SK-N-SH (cell line): Measurements from ENCODE around the gene FAM120B. TPM values are rescaled to one million over a fixed set of nuclear protein-coding genes. Genes with fewer than 3 reads are reported as not detected.

ENCODE experiments used
- CTCF ChIA-PET: fragments of 300-600, 350-600 bp; formaldehyde crosslinking; extraction: SDS; loops from one replicate; lab custom pipeline; 2021; lab: Yijun Ruan, JAX
- POLR2A ChIA-PET: fragments of 350-600 bp; sonication (Branson Sonifier 250); formaldehyde crosslinking; extraction: SDS; loops from one replicate; lab custom pipeline; 2020; ENCODE audit warnings: antibody characterized with exemption, inconsistent platforms; lab: Yijun Ruan, JAX
- DNase-seq: peaks from one replicate; pipeline ENCODE4 v3.0.0; 2012
- H2AFZ ChIP-seq: fragments of 200-600 bp; sonication (generic); 2 replicates; pipeline ENCODE4 v1.8.1; 2016; ENCODE audit warnings: antibody characterized with exemption, mild to moderate bottlenecking, low read depth
- H3F3A ChIP-seq: fragments of 200-600 bp; sonication (generic); replicated peaks from 2 replicates; pipeline ENCODE3; 2016; ENCODE audit warnings: antibody characterized with exemption, mild to moderate bottlenecking; ENCODE audit not compliant: insufficient read depth
- H3K27ac ChIP-seq, 2 experiments: fragments of 200-500 bp in 1 of 2; fragments of 200-600 bp in 1 of 2; sonication (Bioruptor generic) in 1 of 2; sonication (generic), shearing (Covaris generic) in 1 of 2; 2 replicates each; pipeline versions ENCODE4 v1.5.1 to v1.6.1; 2014 to 2016; ENCODE audit warnings: low read depth in 2 of 2, inconsistent platforms in 1 of 2, low read length in 1 of 2, mild to moderate bottlenecking in 1 of 2, mixed read lengths in 1 of 2
- H3K27me3 ChIP-seq: fragments of 200-600 bp; sonication (generic), shearing (Covaris generic); 2 replicates; pipeline ENCODE4 v1.6.1; 2016; ENCODE audit warnings: mixed run types; ENCODE audit not compliant: insufficient read depth
- H3K36me3 ChIP-seq, 2 experiments: fragments of 200-500 bp in 1 of 2; fragments of 200-600 bp in 1 of 2; sonication (Bioruptor generic) in 1 of 2; sonication (generic) in 1 of 2; replicated peaks in 1 of 2; 2 replicates each; pipeline versions ENCODE3 to v1.5.1; 2014 to 2016; ENCODE audit warnings: low read length in 1 of 2, mild to moderate bottlenecking in 1 of 2; ENCODE audit not compliant: insufficient read depth in 2 of 2, control insufficient read depth in 1 of 2
- H3K4me1 ChIP-seq, 2 experiments: fragments of 200-500 bp in 1 of 2; fragments of 200-600 bp in 1 of 2; sonication (Bioruptor generic) in 1 of 2; sonication (generic), shearing (Covaris generic) in 1 of 2; 2 replicates each; pipeline versions ENCODE4 v1.5.1 to v1.6.1; 2014 to 2016; ENCODE audit warnings: low read depth in 1 of 2, low read length in 1 of 2, mixed run types in 1 of 2; ENCODE audit not compliant: insufficient read depth in 2 of 2, control insufficient read depth in 1 of 2
- H3K4me2 ChIP-seq: fragments of 200-600 bp; sonication (generic), shearing (Covaris generic); 2 replicates; pipeline ENCODE4 v1.6.1; 2017; ENCODE audit warnings: mixed run types
- H3K4me3 ChIP-seq, 2 experiments: fragments of 200-500 bp in 1 of 2; fragments of 200-600 bp in 1 of 2; sonication (Bioruptor generic) in 1 of 2; sonication (generic), shearing (Covaris generic) in 1 of 2; 2 replicates each; pipeline versions ENCODE4 v1.5.1 to v1.8.1; 2014 to 2016; ENCODE audit warnings: low read depth in 2 of 2, inconsistent platforms in 1 of 2, low read length in 1 of 2, mild to moderate bottlenecking in 1 of 2, mixed read lengths in 1 of 2, moderate library complexity in 1 of 2
- H3K79me2 ChIP-seq: fragments of 200-600 bp; sonication (generic); 2 replicates; pipeline ENCODE4 v1.8.1; 2017; ENCODE audit warnings: mild to moderate bottlenecking; ENCODE audit not compliant: insufficient read depth
- H3K9ac ChIP-seq: fragments of 200-600 bp; sonication (generic); 2 replicates; pipeline ENCODE4 v1.6.1; 2017; ENCODE audit warnings: mixed run types
- H3K9me2 ChIP-seq: fragments of 200-600 bp; sonication (generic); 2 replicates; pipeline ENCODE4 v1.6.1; 2017; ENCODE audit warnings: mixed run types
- H3K9me3 ChIP-seq: fragments of 200-600 bp; sonication (generic); 2 replicates; pipeline ENCODE4 v1.6.1; 2017; ENCODE audit warnings: mixed run types, mild to moderate bottlenecking, moderate library complexity
- H4K20me1 ChIP-seq: fragments of 200-600 bp; sonication (generic); 2 replicates; pipeline ENCODE4 v1.6.1; 2017; ENCODE audit warnings: mild to moderate bottlenecking, mixed run types; ENCODE audit not compliant: insufficient read depth
- CHD2 ChIP-seq: fragments of 150-350 bp; IDR thresholded peaks from 2 replicates; pipeline ENCODE4 v1.6.1; 2018; ENCODE audit warnings: low read length; ENCODE audit not compliant: partially characterized antibody
- FOSL2 ChIP-seq: IDR thresholded peaks from 2 replicates; pipeline ENCODE4 v1.4.0; 2012; ENCODE audit warnings: low read depth, mild to moderate bottlenecking, moderate library complexity, borderline replicate concordance
- JUND ChIP-seq: IDR thresholded peaks from 2 replicates; pipeline ENCODE4 v1.4.0; 2012
- MXI1 ChIP-seq: IDR thresholded peaks from 2 replicates; pipeline ENCODE4 v1.6.1; 2012; ENCODE audit warnings: mild to moderate bottlenecking, low read depth, low read length, improper control_type of control experiment
- NFIC ChIP-seq: IDR thresholded peaks from 2 replicates; pipeline ENCODE4 v1.4.0; 2012; ENCODE audit warnings: borderline replicate concordance
- NRF1 ChIP-seq: IDR thresholded peaks from 2 replicates; pipeline ENCODE4 v1.6.1; 2012; ENCODE audit warnings: low read depth, mild to moderate bottlenecking, low read length
- RCOR1 ChIP-seq: fragments of 150-350 bp; IDR thresholded peaks from 2 replicates; pipeline ENCODE4 v1.6.1; 2017; ENCODE audit warnings: antibody characterized with exemption, low read length
- RFX5 ChIP-seq: IDR thresholded peaks from 2 replicates; pipeline ENCODE4 v1.6.1; 2012; ENCODE audit warnings: mild to moderate bottlenecking, improper control_type of control experiment, low read length
- RXRA ChIP-seq: IDR thresholded peaks from 2 replicates; pipeline ENCODE4 v1.4.0; 2012; ENCODE audit warnings: low read depth, mild to moderate bottlenecking, borderline replicate concordance
- TEAD4 ChIP-seq: IDR thresholded peaks from 2 replicates; pipeline ENCODE4 v1.4.0; 2012; ENCODE audit warnings: mild to moderate bottlenecking, borderline replicate concordance; ENCODE audit not compliant: insufficient read depth
- YY1 ChIP-seq: IDR thresholded peaks from 2 replicates; pipeline ENCODE4 v1.4.0; 2012; ENCODE audit warnings: low read depth, mild to moderate bottlenecking
- WGBS: methylation state at CpG from one replicate; pipeline ENCODE4 v1.1.6; 2017; ENCODE audit warnings: low lambda C conversion rate; 5-methylcytosine and 5-hydroxymethylcytosine counted together
- polyA plus RNA-seq, 3 experiments: library from polyadenylated mRNA; depleted of rRNA; stranded (reverse); fragments of >200 nt; gene quantifications; 2 replicates each; pipeline ENCODE4 v1.2.3, GENCODE V29; 2012
- TF ChIP-seq, protein P1 (sequence below): IDR thresholded peaks from 2 replicates; pipeline ENCODE4 v1.4.0; 2012; ENCODE audit warnings: low read depth
- TF ChIP-seq, protein P2 (sequence below): IDR thresholded peaks from 2 replicates; pipeline ENCODE4 v1.6.1; 2012; ENCODE audit warnings: mild to moderate bottlenecking, low read depth, low read length, moderate library complexity
- TF ChIP-seq, protein P3 (sequence below): fragments of 150-350 bp; IDR thresholded peaks from 2 replicates; pipeline ENCODE4 v1.6.1; 2017; ENCODE audit warnings: antibody characterized with exemption, low read length, low read depth, borderline replicate concordance
- TF ChIP-seq, protein P4 (sequence below): IDR thresholded peaks from 2 replicates; pipeline ENCODE4 v1.4.0; 2012; ENCODE audit warnings: low read depth, borderline replicate concordance
- TF ChIP-seq, protein P5 (sequence below): fragments of 200-600 bp; sonication (generic); IDR thresholded peaks from 2 replicates; pipeline ENCODE4 v1.6.1; 2017; ENCODE audit warnings: antibody characterized with exemption, mild to moderate bottlenecking, moderate library complexity
- TF ChIP-seq, protein P6 (sequence below): IDR thresholded peaks from 2 replicates; pipeline ENCODE4 v1.4.0; 2012; ENCODE audit warnings: low read depth, borderline replicate concordance
- TF ChIP-seq, protein P7 (sequence below): fragments of 150-350 bp; IDR thresholded peaks from 2 replicates; pipeline ENCODE4 v1.6.1; 2016; ENCODE audit warnings: mild to moderate bottlenecking, low read depth, low read length

FAM120B gene
- polyA plus RNA-seq, 1 of the 3 experiments (the other 2 are of a cell fraction) = 7.7 TPM

DNA sequence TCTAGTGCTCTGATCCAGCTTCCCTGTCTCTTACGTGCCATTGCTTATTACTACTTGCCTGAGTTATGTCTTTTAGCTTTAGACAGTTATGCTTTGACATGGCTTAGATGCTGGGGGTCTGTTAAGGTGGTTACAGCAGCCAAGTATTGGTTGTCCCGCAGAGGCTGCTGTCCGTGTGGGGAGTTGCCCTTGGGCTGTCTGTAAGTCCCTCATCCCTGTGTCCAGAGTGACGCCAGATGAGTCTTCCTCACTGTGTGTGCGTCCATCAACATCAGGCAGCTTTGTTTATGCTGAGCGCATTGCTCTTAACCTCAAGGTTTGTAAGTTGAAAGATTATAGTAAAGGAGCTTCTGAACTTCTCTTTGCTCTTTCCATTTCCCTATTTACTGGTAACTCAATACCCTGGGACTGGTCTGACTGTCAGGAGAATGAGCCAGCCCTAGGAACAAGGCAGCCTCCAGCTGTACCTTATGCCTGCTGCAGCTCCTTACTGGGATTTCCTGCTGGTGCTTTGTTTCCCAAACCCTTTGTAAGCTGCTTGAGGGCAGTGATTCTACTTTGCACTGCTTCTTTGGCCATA is 7.2 kb downstream of the FAM120B start (continued):
- TF ChIP-seq, protein P1, sequence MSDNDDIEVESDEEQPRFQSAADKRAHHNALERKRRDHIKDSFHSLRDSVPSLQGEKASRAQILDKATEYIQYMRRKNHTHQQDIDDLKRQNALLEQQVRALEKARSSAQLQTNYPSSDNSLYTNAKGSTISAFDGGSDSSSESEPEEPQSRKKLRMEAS = no peak
- TF ChIP-seq, all 33 proteins: peak for 0

DNA sequence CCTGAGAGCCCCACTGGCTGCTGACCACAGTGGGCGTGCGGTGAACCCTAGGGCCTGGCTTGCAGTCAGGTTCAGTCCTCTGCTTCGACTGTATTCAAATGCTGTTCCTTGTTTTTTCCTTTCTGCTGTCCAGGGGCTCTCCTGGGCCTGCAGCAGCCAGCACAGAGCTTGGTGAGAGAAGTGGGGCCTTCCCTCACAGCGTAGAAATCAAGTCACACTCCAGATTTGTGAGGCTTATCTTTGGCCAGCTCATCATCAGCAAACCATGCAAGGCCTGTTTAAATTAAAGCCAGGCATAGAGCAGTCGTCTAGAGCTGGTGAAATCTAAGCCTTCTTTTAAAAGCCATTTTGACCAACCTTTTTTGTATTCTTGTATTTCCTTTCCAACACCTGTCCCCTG is 8.4 kb downstream of the FAM120B start:
- TF ChIP-seq CHD2 (no peak), YY1 (no peak), NFIC (no peak), NRF1 (no peak), RFX5 (no peak), RCOR1 (no peak), TEAD4 (no peak), JUND (no peak), RXRA (no peak), FOSL2 (no peak), MXI1 (no peak)
- TF ChIP-seq, protein P2, sequence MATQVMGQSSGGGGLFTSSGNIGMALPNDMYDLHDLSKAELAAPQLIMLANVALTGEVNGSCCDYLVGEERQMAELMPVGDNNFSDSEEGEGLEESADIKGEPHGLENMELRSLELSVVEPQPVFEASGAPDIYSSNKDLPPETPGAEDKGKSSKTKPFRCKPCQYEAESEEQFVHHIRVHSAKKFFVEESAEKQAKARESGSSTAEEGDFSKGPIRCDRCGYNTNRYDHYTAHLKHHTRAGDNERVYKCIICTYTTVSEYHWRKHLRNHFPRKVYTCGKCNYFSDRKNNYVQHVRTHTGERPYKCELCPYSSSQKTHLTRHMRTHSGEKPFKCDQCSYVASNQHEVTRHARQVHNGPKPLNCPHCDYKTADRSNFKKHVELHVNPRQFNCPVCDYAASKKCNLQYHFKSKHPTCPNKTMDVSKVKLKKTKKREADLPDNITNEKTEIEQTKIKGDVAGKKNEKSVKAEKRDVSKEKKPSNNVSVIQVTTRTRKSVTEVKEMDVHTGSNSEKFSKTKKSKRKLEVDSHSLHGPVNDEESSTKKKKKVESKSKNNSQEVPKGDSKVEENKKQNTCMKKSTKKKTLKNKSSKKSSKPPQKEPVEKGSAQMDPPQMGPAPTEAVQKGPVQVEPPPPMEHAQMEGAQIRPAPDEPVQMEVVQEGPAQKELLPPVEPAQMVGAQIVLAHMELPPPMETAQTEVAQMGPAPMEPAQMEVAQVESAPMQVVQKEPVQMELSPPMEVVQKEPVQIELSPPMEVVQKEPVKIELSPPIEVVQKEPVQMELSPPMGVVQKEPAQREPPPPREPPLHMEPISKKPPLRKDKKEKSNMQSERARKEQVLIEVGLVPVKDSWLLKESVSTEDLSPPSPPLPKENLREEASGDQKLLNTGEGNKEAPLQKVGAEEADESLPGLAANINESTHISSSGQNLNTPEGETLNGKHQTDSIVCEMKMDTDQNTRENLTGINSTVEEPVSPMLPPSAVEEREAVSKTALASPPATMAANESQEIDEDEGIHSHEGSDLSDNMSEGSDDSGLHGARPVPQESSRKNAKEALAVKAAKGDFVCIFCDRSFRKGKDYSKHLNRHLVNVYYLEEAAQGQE = no peak
- TF ChIP-seq, protein P3, sequence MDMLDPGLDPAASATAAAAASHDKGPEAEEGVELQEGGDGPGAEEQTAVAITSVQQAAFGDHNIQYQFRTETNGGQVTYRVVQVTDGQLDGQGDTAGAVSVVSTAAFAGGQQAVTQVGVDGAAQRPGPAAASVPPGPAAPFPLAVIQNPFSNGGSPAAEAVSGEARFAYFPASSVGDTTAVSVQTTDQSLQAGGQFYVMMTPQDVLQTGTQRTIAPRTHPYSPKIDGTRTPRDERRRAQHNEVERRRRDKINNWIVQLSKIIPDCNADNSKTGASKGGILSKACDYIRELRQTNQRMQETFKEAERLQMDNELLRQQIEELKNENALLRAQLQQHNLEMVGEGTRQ = no peak
- TF ChIP-seq, protein P1 = no peak
- TF ChIP-seq, protein P4, sequence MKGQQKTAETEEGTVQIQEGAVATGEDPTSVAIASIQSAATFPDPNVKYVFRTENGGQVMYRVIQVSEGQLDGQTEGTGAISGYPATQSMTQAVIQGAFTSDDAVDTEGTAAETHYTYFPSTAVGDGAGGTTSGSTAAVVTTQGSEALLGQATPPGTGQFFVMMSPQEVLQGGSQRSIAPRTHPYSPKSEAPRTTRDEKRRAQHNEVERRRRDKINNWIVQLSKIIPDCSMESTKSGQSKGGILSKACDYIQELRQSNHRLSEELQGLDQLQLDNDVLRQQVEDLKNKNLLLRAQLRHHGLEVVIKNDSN = no peak
- TF ChIP-seq, protein P5, sequence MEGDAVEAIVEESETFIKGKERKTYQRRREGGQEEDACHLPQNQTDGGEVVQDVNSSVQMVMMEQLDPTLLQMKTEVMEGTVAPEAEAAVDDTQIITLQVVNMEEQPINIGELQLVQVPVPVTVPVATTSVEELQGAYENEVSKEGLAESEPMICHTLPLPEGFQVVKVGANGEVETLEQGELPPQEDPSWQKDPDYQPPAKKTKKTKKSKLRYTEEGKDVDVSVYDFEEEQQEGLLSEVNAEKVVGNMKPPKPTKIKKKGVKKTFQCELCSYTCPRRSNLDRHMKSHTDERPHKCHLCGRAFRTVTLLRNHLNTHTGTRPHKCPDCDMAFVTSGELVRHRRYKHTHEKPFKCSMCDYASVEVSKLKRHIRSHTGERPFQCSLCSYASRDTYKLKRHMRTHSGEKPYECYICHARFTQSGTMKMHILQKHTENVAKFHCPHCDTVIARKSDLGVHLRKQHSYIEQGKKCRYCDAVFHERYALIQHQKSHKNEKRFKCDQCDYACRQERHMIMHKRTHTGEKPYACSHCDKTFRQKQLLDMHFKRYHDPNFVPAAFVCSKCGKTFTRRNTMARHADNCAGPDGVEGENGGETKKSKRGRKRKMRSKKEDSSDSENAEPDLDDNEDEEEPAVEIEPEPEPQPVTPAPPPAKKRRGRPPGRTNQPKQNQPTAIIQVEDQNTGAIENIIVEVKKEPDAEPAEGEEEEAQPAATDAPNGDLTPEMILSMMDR = no peak
- TF ChIP-seq, protein P6, sequence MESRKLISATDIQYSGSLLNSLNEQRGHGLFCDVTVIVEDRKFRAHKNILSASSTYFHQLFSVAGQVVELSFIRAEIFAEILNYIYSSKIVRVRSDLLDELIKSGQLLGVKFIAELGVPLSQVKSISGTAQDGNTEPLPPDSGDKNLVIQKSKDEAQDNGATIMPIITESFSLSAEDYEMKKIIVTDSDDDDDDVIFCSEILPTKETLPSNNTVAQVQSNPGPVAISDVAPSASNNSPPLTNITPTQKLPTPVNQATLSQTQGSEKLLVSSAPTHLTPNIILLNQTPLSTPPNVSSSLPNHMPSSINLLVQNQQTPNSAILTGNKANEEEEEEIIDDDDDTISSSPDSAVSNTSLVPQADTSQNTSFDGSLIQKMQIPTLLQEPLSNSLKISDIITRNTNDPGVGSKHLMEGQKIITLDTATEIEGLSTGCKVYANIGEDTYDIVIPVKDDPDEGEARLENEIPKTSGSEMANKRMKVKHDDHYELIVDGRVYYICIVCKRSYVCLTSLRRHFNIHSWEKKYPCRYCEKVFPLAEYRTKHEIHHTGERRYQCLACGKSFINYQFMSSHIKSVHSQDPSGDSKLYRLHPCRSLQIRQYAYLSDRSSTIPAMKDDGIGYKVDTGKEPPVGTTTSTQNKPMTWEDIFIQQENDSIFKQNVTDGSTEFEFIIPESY = no peak
- TF ChIP-seq, protein P7, sequence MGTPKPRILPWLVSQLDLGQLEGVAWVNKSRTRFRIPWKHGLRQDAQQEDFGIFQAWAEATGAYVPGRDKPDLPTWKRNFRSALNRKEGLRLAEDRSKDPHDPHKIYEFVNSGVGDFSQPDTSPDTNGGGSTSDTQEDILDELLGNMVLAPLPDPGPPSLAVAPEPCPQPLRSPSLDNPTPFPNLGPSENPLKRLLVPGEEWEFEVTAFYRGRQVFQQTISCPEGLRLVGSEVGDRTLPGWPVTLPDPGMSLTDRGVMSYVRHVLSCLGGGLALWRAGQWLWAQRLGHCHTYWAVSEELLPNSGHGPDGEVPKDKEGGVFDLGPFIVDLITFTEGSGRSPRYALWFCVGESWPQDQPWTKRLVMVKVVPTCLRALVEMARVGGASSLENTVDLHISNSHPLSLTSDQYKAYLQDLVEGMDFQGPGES = no peak
- H3K4me1 ChIP-seq = peaks cover 0 to 16% of the 10 kb centered on the region in 2 experiments; a peak in 2 of 4 replicates
- ChIA-PET POLR2A (no interaction called here), CTCF (interaction anchor here (0.6 to 1.0 kb wide), 2 partner anchors 27 to 483 kb away, joined by 3 read pairs; no protein-coding TSS in a partner anchor)
- H3K4me3 ChIP-seq = no peak overlapping the region
- peaks cover 95% of the 10 kb centered on the region for H3K79me2 ChIP-seq
- H3K9me3 ChIP-seq = no peaks in the 10 kb centered on the region
- H3K9me2 ChIP-seq = no peaks in the 10 kb centered on the region
- no peaks in the 10 kb centered on the region for H3K27me3 ChIP-seq
- 73% methylated on average over 5 of the region's 5 CpGs for WGBS
- peak overlapping the region in 1 of 2 experiments; percentile 34; a peak in 1 of 4 replicates for H3K27ac ChIP-seq
- H2AFZ ChIP-seq = no peak overlapping the region
- no peak overlapping the region for H3K4me2 ChIP-seq
- H3K36me3 ChIP-seq = peaks cover 22 to 43% of the 10 kb centered on the region in 2 experiments
- DNase-seq = no peak
- peaks cover 5% of the 10 kb centered on the region for H3F3A ChIP-seq
- no peak overlapping the region for H3K9ac ChIP-seq
- H4K20me1 ChIP-seq = peaks cover 62% of the 10 kb centered on the region
